Stimulated activated naive CD4-positive, alpha-beta T cell treated with Interleukin-2 at 50 U/mL for 16 hours (primary cell): ENCODE results near the gene CDH23.
"Not testable (repeated sequence)": the region's sequence is repeated elsewhere in the genome, so short reads cannot be mapped to it uniquely, and the experiment has no call there.

Source experiments
- DNase-seq: peaks from one replicate; lab custom pipeline; 2025; lab: John Stamatoyannopoulos, UW

The CDH23 gene

DNA sequence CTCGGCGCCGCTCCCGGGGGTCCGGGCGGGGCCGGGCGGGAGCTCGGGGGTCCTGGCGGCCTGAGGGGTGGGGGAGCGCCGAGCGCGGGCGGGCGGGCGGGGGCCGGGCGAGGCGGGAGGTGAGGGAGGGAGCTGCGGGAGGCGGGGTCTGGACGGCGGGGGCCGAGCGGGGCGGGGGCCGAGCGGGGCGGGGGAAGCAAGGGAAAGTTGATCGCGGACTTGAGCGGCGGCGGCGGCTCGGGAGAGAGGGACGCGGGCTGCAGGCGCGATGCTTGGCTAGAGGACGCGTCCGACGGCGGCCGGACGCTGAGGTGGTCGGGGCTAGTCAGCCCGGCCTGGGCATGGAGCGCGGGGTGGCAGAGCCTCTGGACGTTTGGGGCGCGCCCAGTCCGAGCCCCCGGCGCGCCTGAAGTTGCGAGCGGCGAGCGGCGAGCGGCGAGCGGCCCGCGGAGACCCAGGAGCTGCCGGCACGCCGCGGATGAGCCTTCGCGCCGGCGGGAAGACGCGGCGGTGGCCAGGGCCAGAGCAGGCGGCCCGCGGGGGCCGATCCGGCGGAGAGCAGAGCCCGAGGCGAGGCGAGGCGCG, at the start of gene CDH23:
Gene CDH23 (plus strand): TSS at position 210 of the 585 bp plus-strand sequence. CDS start 42,912 bp downstream, outside the sequence.
- DNase-seq, result no peak

- DNase-seq, result no peak
These were observed 48.9 kb upstream of the CDH23 start for GRCh38 chr10:71347587-71348395.

DNA sequence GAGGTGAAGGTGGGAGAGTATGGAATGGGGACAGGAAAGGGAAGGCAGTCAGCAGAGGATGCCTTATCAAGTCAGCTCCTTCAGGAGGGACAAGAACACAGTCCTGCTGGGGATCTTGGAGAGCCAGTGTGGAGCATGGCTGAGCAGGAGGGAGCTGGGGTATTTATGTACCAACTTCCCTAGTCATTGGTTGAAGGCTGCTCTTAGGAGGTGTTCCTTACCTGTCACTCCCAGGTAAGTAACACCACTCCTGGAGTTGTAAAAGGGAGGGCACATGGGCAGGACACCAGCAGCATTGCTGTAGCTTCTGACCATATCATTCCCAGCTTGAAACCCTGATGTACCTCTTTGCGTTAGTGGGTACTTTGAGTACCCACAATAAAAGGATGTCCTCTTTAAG, 47.9 kb upstream of the CDH23 start:
- DNase-seq, result no peak

DNA sequence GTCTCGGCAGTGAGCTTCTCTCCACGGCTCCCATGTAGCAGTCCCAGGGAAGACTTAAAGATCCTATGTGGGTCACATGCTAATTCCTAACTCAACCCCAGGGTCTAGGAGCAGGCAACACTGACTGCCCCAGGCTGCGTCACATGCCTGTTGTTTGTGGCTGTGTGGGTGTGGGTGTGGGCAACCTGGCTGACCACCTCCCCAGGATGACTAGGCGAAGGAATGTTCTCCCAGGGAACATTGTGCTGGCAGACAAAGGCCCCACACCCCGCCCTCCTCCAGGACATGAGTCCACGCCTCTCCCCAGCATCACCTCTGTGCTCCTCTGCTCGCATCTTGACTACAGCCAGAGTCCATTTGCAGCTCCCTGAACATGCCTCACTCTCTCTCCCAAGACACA, 47.3 kb upstream of the CDH23 start:
- DNase-seq, result no peak

- DNase-seq, result no peak
These were observed 45.6 kb upstream of the CDH23 start for GRCh38 chr10:71351087-71351486.

DNA sequence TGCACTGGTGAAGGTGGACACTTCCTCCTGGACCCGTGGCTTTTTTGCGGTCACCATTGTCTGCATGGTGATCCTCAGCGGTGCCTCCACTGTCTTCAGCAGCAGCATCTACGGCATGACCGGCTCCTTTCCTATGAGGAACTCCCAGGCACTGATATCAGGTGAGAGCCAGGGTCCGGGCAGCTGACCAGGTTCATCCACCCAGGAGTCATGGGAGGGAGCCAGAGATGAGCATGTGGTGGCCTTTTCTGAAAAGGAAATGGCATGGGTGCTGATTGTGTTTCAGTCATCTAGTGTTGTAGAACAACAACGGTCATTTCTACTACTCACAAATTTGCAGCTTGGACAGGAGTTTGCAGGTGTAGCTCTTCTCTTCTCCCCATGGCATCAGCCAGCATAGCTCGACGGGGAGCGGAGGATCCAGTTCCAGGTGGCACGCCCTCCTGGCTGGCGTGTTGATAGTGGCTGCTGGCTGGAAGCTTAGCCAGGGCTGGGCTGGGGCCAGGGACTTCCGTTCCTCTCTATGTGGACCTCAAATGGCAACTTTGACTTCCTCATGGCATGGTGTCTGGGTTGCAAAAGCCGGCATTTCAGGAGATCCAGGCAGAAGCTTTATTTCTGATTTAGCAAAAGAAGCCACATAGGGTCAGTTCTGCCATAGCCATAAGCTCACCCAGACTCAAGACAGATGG, 44.9 kb upstream of the CDH23 start:
- DNase-seq, result no peak

DNA sequence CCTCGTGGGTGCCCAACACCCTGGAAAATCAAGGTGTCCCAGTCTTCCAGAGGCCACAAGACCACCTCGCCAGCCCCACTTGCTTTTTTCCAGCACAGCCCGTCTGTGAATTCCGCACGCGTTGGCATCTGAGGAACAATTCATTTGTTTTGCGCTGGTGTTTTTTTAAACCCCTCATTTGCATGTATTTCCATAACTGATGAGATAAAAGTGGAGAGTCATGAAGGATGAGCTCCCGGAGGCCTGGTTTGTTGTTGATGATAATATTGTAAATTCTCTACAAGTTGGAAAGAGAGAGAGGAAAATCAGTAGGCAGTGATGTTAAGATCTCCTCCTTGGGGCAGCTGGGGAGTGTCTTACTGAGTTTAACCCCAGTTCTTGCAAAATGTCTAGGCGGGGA, 43.1 kb upstream of the CDH23 start:
- no peak for DNase-seq

- no peak for DNase-seq
These were observed 41.9 kb upstream of the CDH23 start for GRCh38 chr10:71354776-71355175.

DNA sequence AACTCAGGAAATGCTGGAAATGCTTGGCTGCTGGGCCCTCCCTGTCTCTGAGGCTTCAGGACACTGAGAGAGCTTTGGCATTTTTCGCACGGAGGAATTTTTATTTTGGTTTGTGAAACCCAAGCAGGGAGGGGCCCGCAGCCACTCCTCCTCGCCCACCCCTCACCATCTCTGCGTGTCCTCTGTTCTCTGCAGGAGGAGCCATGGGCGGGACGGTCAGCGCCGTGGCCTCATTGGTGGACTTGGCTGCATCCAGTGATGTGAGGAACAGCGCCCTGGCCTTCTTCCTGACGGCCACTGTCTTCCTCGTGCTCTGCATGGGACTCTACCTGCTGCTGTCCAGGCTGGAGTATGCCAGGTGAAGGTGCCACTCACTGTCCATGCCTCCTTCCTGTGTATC, 40.8 kb upstream of the CDH23 start:
- no peak for DNase-seq

- DNase-seq, result no peak
These were observed 38.9 kb upstream of the CDH23 start for GRCh38 chr10:71357792-71358265.

DNA sequence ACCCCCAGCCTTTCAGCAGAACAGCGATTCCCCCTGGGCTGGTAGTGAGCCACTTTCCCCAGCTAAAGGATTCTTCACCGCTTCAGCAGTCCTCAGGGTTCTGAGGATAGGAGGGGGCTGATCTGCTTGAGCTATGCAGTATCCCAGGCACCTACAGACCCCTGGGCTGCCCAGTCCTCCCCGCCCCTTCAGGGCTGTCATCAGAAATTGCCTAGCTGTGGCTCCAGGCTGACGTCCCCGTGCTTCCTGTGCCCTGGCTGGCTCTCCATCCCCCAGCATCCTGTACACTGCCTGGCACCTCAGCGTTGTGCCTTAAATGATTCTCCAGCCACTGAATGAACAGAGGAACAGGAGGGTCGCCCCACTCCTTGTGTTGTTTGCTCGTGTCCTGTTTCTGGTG, 38.4 kb upstream of the CDH23 start:
- no peak for DNase-seq

DNA sequence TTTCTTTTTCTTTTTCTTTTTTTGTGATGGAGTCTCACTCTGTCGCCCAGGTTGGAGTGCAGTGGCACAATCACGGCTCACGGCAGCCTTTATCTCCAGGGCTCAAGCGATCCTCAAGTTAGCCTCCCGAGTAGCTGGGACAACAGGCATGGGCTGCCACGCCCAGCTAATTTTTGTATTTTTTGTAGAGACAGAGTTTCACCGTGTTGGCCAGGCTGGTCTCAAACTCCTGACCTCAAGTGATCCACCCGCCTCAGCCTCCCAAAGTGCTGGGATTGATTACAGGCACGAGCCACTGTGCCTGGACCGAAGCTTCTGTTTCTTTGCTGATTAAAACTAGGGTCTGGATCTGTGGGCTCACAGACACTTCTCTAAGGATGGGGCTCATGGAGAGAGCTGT, 37.8 kb upstream of the CDH23 start:
- DNase-seq, result not testable (repeated sequence)

- DNase-seq, result no peak
These were observed 37.2 kb upstream of the CDH23 start for GRCh38 chr10:71359364-71360046.

- no peak for DNase-seq
These were observed 36.0 kb upstream of the CDH23 start for GRCh38 chr10:71360735-71361134.

DNA sequence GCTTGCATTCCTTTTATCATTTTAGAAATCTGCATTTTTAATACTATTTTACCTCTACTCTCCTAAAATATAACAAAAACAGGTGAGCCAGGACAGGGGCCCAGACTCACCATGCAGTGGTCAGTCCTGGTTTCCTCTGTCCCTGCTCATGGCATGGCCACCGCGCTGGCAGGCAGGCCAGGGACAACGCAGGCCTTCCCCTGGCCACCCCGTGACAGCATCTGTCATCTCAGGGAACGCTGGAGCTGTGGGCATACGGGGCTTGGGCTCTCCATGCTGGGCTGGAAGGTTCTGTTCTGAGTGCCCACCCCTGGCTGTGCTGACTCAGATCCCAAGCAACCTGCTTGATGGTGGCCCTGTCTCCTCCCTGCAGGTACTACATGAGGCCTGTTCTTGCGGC, 35.1 kb upstream of the CDH23 start:
- no peak for DNase-seq

- no peak for DNase-seq
These were observed 34.6 kb upstream of the CDH23 start for GRCh38 chr10:71362141-71362540.

DNA sequence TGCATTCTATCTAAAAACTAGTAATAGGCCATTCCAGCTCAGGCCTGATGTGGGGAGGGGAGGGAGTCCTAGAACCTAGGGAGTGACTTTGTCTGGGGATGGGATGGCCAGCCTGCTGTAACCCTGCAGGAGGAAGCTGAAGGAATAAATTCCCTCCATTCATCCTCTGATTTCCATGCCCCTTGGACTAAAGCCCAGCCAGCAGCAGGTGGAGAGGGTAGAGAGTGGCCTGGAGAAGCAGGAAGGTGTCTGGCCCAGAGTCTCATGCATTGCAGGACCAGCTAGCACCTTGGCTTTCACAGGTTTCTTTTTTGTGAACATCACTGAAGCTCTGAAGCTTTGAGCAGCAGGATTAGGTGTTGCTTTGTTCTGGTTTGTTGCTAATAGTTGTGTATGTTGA, 32.8 kb upstream of the CDH23 start:
- no peak for DNase-seq

DNA sequence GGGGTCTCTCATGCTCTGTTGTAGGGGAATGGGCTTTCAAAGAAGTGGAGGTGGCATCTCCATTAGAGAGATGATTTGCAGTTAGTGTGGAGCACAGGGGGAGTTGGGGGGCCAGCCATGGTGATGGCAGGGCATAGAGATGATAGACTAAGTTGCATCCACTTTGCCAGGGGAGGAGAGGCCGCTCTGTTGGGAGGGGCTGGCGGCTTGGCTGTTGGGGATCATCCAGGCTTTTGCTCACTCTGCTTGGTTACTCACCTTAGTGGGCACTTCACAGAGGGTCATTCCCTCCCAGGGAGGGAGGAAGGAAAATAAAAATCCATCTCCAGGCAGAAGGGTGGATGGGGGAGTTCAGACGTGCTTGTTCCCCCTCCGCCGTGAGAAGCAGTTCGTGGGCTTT, 31.4 kb upstream of the CDH23 start:
- no peak for DNase-seq

GRCh38 chr10:71366690-71367089, 30.0 kb upstream of the CDH23 start:
- no peak for DNase-seq

- DNase-seq, result no peak
These were observed 29.4 kb upstream of the CDH23 start for GRCh38 chr10:71367271-71367670.

- DNase-seq, result no peak
These were observed 28.5 kb upstream of the CDH23 start for GRCh38 chr10:71368176-71368575.

GRCh38 chr10:71368643-71369042, 28.1 kb upstream of the CDH23 start:
- no peak for DNase-seq

DNA sequence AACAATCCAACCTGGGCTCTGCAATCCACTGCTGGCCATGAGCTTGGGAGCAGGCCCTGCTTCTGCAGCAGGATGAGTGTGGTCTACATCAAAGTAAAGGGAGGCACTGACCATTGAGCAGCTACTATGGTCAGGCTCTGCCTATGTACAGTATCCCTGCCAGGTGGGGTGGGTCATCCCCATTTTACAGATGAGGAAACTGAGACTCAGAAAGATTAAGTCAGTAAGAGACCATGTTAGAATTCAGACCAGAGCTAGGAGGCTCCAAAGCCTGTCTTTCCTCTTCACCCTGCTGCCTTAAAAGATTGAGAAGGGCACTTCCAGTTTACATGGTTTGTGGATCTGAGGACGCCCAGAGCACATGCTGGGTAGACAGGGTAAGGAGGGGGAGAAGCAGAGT, 27.1 kb upstream of the CDH23 start:
- DNase-seq, result no peak
